Measurements from ENCODE around the gene SRP19. TPM values are rescaled to one million over a fixed set of nuclear protein-coding genes. Genes with fewer than 3 reads are reported as not detected.

Gene SRP19
- total and polyA plus RNA-seq, 9 of the 15 experiments (the other 6 are each of a cell fraction or from before 2014, with no cell fraction given): 52.3 to 357 (median 146) TPM

DNA sequence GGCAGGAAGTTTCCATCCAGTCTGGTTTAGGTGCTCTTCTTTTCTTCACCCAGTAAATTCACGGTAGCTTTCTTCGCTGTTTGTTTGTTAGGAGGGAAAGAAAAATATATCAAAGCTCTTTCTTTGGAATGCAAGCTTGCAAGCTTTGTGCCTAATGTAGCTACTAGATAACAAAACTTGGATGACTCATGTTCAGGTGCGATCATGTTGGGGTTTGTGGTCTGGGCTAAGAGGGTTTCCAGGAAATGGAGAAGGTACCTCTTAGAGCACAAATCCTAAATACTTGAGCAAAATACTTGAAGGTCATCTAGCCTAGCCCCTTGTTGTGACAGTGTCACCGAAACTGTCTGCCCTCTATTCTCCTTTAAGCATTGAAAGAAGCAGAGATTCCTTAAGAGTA is 17.7 kb downstream of the SRP19 start (continued):
- TF ChIP-seq JUN (IDR thresholded peaks at IDR 0.05; ENCODE audit: borderline replicate concordance, low read depth, low read length): peak; percentile 87
- TF ChIP-seq JUN (CRISPR knock-in tag; IDR thresholded peaks at IDR 0.05; ENCODE audit: borderline replicate concordance): no peak
- TF ChIP-seq COPS2 (conservative IDR thresholded peaks at IDR 0.05): no peak
- TF ChIP-seq, protein P1, sequence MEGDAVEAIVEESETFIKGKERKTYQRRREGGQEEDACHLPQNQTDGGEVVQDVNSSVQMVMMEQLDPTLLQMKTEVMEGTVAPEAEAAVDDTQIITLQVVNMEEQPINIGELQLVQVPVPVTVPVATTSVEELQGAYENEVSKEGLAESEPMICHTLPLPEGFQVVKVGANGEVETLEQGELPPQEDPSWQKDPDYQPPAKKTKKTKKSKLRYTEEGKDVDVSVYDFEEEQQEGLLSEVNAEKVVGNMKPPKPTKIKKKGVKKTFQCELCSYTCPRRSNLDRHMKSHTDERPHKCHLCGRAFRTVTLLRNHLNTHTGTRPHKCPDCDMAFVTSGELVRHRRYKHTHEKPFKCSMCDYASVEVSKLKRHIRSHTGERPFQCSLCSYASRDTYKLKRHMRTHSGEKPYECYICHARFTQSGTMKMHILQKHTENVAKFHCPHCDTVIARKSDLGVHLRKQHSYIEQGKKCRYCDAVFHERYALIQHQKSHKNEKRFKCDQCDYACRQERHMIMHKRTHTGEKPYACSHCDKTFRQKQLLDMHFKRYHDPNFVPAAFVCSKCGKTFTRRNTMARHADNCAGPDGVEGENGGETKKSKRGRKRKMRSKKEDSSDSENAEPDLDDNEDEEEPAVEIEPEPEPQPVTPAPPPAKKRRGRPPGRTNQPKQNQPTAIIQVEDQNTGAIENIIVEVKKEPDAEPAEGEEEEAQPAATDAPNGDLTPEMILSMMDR (IDR thresholded peaks at IDR 0.05 in 2 of 3, conservative IDR thresholded peaks at IDR 0.05 in 1 of 3; ENCODE audit: insufficient read depth in 2 of 3, low read depth in 1 of 3, low read length in 3 of 3): no peak
- no peak for TF ChIP-seq ZFP1 (CRISPR knock-in tag; IDR thresholded peaks at IDR 0.05)
- TF ChIP-seq, protein P2, sequence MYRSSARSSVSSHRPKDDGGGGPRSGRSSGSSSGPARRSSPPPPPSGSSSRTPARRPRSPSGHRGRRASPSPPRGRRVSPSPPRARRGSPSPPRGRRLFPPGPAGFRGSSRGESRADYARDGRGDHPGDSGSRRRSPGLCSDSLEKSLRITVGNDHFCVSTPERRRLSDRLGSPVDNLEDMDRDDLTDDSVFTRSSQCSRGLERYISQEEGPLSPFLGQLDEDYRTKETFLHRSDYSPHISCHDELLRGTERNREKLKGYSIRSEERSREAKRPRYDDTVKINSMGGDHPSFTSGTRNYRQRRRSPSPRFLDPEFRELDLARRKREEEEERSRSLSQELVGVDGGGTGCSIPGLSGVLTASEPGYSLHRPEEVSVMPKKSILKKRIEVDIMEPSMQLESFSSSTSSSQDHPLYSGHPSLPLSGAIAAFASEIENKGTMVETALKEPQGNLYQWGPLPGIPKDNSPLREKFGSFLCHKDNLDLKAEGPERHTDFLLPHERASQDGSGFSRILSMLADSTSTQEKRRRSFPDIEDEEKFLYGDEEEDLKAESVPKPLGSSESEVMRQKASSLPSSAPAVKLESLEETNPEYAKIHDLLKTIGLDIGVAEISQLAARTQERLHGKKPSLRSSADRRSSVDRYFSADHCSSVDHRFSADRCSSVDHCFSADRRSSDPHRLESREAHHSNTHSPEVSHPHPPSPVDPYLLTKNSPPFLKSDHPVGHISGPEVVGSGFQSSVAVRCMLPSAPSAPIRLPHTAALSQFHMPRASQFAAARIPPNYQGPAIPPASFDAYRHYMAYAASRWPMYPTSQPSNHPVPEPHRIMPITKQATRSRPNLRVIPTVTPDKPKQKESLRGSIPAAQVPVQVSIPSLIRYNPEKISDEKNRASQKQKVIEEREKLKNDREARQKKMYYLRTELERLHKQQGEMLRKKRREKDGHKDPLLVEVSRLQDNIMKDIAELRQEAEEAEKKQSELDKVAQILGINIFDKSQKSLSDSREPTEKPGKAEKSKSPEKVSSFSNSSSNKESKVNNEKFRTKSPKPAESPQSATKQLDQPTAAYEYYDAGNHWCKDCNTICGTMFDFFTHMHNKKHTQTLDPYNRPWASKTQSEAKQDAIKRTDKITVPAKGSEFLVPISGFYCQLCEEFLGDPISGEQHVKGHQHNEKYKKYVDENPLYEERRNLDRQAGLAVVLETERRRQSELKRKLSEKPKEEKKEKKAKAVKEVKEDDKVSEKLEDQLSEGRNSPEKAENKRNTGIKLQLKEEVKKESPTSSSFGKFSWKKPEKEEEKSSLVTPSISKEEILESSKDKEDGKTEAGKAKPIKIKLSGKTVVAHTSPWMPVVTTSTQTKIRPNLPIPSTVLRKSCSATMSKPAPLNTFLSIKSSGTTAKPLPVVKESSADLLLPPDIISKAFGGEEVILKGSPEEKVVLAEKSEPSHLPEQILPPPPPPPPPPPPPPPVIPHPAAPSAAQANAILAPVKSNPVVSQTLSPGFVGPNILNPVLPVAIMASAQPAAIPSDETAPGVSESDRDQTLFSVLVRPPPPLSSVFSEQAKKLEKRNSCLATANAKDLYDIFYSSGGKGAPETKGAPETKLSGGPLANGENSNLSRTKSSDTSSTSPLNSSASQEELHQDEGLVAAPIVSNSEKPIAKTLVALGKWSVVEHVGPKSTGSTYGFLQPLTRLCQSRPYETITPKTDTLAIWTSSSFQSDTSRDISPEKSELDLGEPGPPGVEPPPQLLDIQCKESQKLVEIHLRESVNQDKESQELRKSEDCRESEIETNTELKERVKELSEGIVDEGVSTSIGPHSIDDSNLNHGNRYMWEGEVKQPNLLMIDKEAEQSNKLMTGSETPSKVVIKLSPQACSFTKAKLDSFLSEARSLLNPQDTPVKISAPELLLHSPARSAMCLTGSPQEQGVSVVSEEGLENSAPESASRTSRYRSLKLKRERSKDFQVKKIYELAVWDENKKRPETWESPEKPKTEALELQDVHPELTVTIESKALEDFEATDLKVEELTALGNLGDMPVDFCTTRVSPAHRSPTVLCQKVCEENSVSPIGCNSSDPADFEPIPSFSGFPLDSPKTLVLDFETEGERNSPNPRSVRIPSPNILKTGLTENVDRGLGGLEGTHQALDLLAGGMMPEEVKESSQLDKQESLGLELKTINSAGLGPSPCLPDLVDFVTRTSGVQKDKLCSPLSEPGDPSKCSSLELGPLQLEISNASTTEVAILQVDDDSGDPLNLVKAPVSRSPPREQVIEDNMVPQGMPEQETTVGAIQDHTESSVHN (IDR thresholded peaks at IDR 0.05; ENCODE audit: borderline replicate concordance in 1 of 2, low read depth in 1 of 2): no peak
- no peak for TF ChIP-seq GABPB1 (CRISPR knock-in tag; IDR thresholded peaks at IDR 0.05)
- no peak for TF ChIP-seq HDGF (IDR thresholded peaks at IDR 0.05)
- TF ChIP-seq SNRNP70 (optimal IDR thresholded peaks at IDR 0.05; ENCODE audit: low read depth, low read length): no peak
- TF ChIP-seq, protein P3, sequence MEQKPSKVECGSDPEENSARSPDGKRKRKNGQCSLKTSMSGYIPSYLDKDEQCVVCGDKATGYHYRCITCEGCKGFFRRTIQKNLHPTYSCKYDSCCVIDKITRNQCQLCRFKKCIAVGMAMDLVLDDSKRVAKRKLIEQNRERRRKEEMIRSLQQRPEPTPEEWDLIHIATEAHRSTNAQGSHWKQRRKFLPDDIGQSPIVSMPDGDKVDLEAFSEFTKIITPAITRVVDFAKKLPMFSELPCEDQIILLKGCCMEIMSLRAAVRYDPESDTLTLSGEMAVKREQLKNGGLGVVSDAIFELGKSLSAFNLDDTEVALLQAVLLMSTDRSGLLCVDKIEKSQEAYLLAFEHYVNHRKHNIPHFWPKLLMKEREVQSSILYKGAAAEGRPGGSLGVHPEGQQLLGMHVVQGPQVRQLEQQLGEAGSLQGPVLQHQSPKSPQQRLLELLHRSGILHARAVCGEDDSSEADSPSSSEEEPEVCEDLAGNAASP (IDR thresholded peaks at IDR 0.05): no peak
- no peak; the same call in 1 of the 2 replicates for TF ChIP-seq CREB1 (IDR thresholded peaks at IDR 0.05)
- no peak for TF ChIP-seq CREB1 (CRISPR knock-in tag; IDR thresholded peaks at IDR 0.05)
- TF ChIP-seq TCFL5 (CRISPR knock-in tag; conservative IDR thresholded peaks at IDR 0.05): no peak
- TF ChIP-seq, protein P4, sequence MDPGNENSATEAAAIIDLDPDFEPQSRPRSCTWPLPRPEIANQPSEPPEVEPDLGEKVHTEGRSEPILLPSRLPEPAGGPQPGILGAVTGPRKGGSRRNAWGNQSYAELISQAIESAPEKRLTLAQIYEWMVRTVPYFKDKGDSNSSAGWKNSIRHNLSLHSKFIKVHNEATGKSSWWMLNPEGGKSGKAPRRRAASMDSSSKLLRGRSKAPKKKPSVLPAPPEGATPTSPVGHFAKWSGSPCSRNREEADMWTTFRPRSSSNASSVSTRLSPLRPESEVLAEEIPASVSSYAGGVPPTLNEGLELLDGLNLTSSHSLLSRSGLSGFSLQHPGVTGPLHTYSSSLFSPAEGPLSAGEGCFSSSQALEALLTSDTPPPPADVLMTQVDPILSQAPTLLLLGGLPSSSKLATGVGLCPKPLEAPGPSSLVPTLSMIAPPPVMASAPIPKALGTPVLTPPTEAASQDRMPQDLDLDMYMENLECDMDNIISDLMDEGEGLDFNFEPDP (CRISPR knock-in tag; IDR thresholded peaks at IDR 0.05): no peak
- TF ChIP-seq CTBP1 (IDR thresholded peaks at IDR 0.05; ENCODE audit: borderline replicate concordance): peak; percentile 75
- TF ChIP-seq, protein P5, sequence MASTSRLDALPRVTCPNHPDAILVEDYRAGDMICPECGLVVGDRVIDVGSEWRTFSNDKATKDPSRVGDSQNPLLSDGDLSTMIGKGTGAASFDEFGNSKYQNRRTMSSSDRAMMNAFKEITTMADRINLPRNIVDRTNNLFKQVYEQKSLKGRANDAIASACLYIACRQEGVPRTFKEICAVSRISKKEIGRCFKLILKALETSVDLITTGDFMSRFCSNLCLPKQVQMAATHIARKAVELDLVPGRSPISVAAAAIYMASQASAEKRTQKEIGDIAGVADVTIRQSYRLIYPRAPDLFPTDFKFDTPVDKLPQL (IDR thresholded peaks at IDR 0.05; ENCODE audit: extremely low read depth, insufficient read length): no peak
